ENCODE results near the gene KYAT1. TPM values are rescaled to one million over a fixed set of nuclear protein-coding genes. Genes with fewer than 3 reads are reported as not detected.
"Not testable (repeated sequence)": the region's sequence is repeated elsewhere in the genome, so short reads cannot be mapped to it uniquely, and the experiment has no call there.

The KYAT1 gene
- total RNA-seq, 2 experiments from 2014 or later, result 17.0 to 18.6 TPM

GRCh38 chr9:128861501-128861900 lies 20.2 kb downstream of the KYAT1 start:
- no peak overlapping the region for H3K27ac Mint-ChIP-seq
- H3K27me3 Mint-ChIP-seq, result no peaks in the 10 kb centered on the region
- POLR2A ChIA-PET, result no interaction called here
- H3K36me3 Mint-ChIP-seq (ENCODE audit: low read depth), result no peaks in the 10 kb centered on the region
- CTCF ChIA-PET, result interaction anchor here (1.0 to 9.1 kb wide), 4 partner anchors 10 to 72 kb away, joined by 3 to 157 read pairs (median 4); partner anchors contain the start of gene KYAT1
- no peaks in the 10 kb centered on the region for H3K9me3 Mint-ChIP-seq
- DNase-seq, result no peak
- intact Hi-C loops (cut with micrococcal nuclease), result no loop called here
- H3K4me3 Mint-ChIP-seq, result no peak overlapping the region
- no peak for TF ChIP-seq CTCF (IDR thresholded peaks at IDR 0.05)
- H3K4me1 Mint-ChIP-seq (ENCODE audit: low read depth), result peaks cover 5% of the 10 kb centered on the region
- ATAC-seq, result no peak

- intact Hi-C loops (cut with micrococcal nuclease), result no loop called here
- no peaks in the 10 kb centered on the region for H3K36me3 Mint-ChIP-seq (ENCODE audit: low read depth)
- ChIA-PET POLR2A (no interaction called here), CTCF (interaction anchor here (1.1 to 9.1 kb wide), 2 partner anchors 20 to 66 kb away, joined by 3 to 157 read pairs; partner anchors contain the start of gene KYAT1)
- no peak overlapping the region for H3K4me3 Mint-ChIP-seq
- H3K4me1 Mint-ChIP-seq (ENCODE audit: low read depth), result peaks cover 5% of the 10 kb centered on the region
- no peak for ATAC-seq
- H3K9me3 Mint-ChIP-seq, result no peaks in the 10 kb centered on the region
- no peak overlapping the region for H3K27ac Mint-ChIP-seq
- H3K27me3 Mint-ChIP-seq, result no peaks in the 10 kb centered on the region
- no peak for TF ChIP-seq CTCF (IDR thresholded peaks at IDR 0.05)
- DNase-seq, result no peak
These were observed 20.8 kb downstream of the KYAT1 start for GRCh38 chr9:128860937-128861336.

- POLR2A ChIA-PET; H3K4me1 Mint-ChIP-seq (ENCODE audit: low read depth); ATAC-seq; H3K36me3 Mint-ChIP-seq (ENCODE audit: low read depth); H3K4me3 Mint-ChIP-seq; intact Hi-C loops (cut with micrococcal nuclease); DNase-seq; H3K27ac Mint-ChIP-seq; H3K9me3 Mint-ChIP-seq; H3K27me3 Mint-ChIP-seq: not testable (repeated sequence)
- CTCF ChIA-PET, result interaction anchor here (9.1 kb wide), 1 partner anchor 68 kb away, joined by 157 read pairs; no protein-coding TSS in a partner anchor
These were observed 23.3 kb downstream of the KYAT1 start for GRCh38 chr9:128858476-128858875.

- ATAC-seq; H3K27ac Mint-ChIP-seq; H3K4me1 Mint-ChIP-seq (ENCODE audit: low read depth); H3K4me3 Mint-ChIP-seq; H3K27me3 Mint-ChIP-seq; intact Hi-C loops (cut with micrococcal nuclease); POLR2A ChIA-PET; DNase-seq: not testable (repeated sequence)
- CTCF ChIA-PET, result interaction anchor here (1.1 to 3.9 kb wide), 2 partner anchors 9 to 74 kb away, joined by 3 to 30 read pairs; no protein-coding TSS in a partner anchor
- peaks cover 15% of the 10 kb centered on the region for H3K9me3 Mint-ChIP-seq
- peaks cover 16% of the 10 kb centered on the region for H3K36me3 Mint-ChIP-seq (ENCODE audit: low read depth)
These were observed 27.3 kb downstream of the KYAT1 start for GRCh38 chr9:128854454-128854853.

- ATAC-seq; H3K4me1 Mint-ChIP-seq (ENCODE audit: low read depth); DNase-seq; H3K27ac Mint-ChIP-seq; intact Hi-C loops (cut with micrococcal nuclease); POLR2A ChIA-PET; H3K4me3 Mint-ChIP-seq; H3K27me3 Mint-ChIP-seq: not testable (repeated sequence)
- Mint-ChIP-seq H3K36me3 (ENCODE audit: low read depth) (peaks cover 16% of the 10 kb centered on the region), H3K9me3 (peaks cover 15% of the 10 kb centered on the region)
- CTCF ChIA-PET, result interaction anchor here (0.7 to 3.9 kb wide), 6 partner anchors 10 to 141 kb away, joined by 3 to 30 read pairs (median 4); no protein-coding TSS in a partner anchor
These were observed 29.1 kb downstream of the KYAT1 start for GRCh38 chr9:128852646-128853045.

- ATAC-seq; H3K4me3 Mint-ChIP-seq; H3K27me3 Mint-ChIP-seq; POLR2A ChIA-PET; intact Hi-C loops (cut with micrococcal nuclease); H3K27ac Mint-ChIP-seq; H3K4me1 Mint-ChIP-seq (ENCODE audit: low read depth): not testable (repeated sequence)
- CTCF ChIA-PET, result interaction anchor here (0.7 to 3.9 kb wide), 6 partner anchors 10 to 141 kb away, joined by 3 to 30 read pairs (median 4); no protein-coding TSS in a partner anchor
- peak; percentile 64 for TF ChIP-seq CTCF (IDR thresholded peaks at IDR 0.05)
- Mint-ChIP-seq H3K9me3 (peaks cover 15% of the 10 kb centered on the region), H3K36me3 (ENCODE audit: low read depth) (peaks cover 16% of the 10 kb centered on the region)
- DNase-seq, result peak; percentile 26
These were observed 29.8 kb downstream of the KYAT1 start for GRCh38 chr9:128851779-128852600.

- H3K27ac Mint-ChIP-seq, POLR2A ChIA-PET: not testable (repeated sequence)
These were observed 30.7 kb downstream of the KYAT1 start for GRCh38 chr9:128851024-128851423.

More at GRCh38 chr9:128851024-128851423, 30.7 kb downstream of the KYAT1 start:
- intact Hi-C loops (cut with micrococcal nuclease); ATAC-seq; H3K4me1 Mint-ChIP-seq (ENCODE audit: low read depth); DNase-seq; H3K4me3 Mint-ChIP-seq; H3K27me3 Mint-ChIP-seq: not testable (repeated sequence)
- peaks cover 15% of the 10 kb centered on the region for H3K9me3 Mint-ChIP-seq
- peaks cover 16% of the 10 kb centered on the region for H3K36me3 Mint-ChIP-seq (ENCODE audit: low read depth)
- CTCF ChIA-PET, result interaction anchor here (1.7 to 3.9 kb wide), 2 partner anchors 77 to 142 kb away, joined by 4 to 30 read pairs; no protein-coding TSS in a partner anchor
